PC-9 (cell line): ENCODE data around the gene GPD1L. TPM values are rescaled to one million over a fixed set of nuclear protein-coding genes. Genes with fewer than 3 reads are reported as not detected.
"Not testable (repeated sequence)": the region's sequence is repeated elsewhere in the genome, so short reads cannot be mapped to it uniquely, and the experiment has no call there.

Experiments
- BruUV-seq: library from RNA; stranded (reverse); fragments of 400-500 nt; replicated peaks from 2 replicates; lab custom pipeline; 2021; lab: Mats Ljungman, UMichigan
- CTCF ChIA-PET: fragments of 300-600 bp; sonication (Branson Sonifier 250); formaldehyde crosslinking; loops from one replicate; lab custom pipeline; 2022; ENCODE audit warnings: antibody characterized with exemption; lab: Charles Lee
- POLR2A ChIA-PET: fragments of 300-600 bp; sonication (Branson Sonifier 250); formaldehyde crosslinking; loops from one replicate; lab custom pipeline; 2022; ENCODE audit warnings: antibody characterized with exemption; ENCODE audit not compliant: unreplicated experiment; lab: Charles Lee
- DNase-seq, 2 experiments: peaks; one replicate each; pipeline versions ENCODE4 v3.0.0 to v3.0.0-alpha.2; 2015 to 2022; ENCODE audit warnings: mixed read lengths in 1 of 2
- H2AFZ ChIP-seq: fragments of 200-600 bp; sonication (generic); 2 replicates; pipeline ENCODE4 v1.8.1; 2017; ENCODE audit warnings: antibody characterized with exemption
- H3F3A ChIP-seq: fragments of 200-600 bp; sonication (generic); 2 replicates; pipeline ENCODE4 v1.8.1; 2017; ENCODE audit warnings: antibody characterized with exemption, mild to moderate bottlenecking, low read depth; ENCODE audit not compliant: insufficient read depth
- H3K27ac ChIP-seq: fragments of 200-600 bp; sonication (generic); 2 replicates; pipeline ENCODE4 v1.6.1; 2016; ENCODE audit warnings: mixed run types
- H3K27me3 ChIP-seq: fragments of 200-600 bp; sonication (generic); 2 replicates; pipeline ENCODE4 v1.6.1; 2016; ENCODE audit warnings: low read depth, mixed run types; ENCODE audit not compliant: insufficient read depth
- H3K36me3 ChIP-seq: fragments of 200-600 bp; sonication (generic); 2 replicates; pipeline ENCODE4 v1.6.1; 2016; ENCODE audit warnings: low read depth, mixed run types
- H3K4me1 ChIP-seq: fragments of 200-600 bp; sonication (generic); replicated peaks from 2 replicates; pipeline ENCODE4 v1.6.1; 2016; ENCODE audit warnings: mixed run types; ENCODE audit not compliant: insufficient read depth
- H3K4me2 ChIP-seq: fragments of 200-600 bp; sonication (generic); 2 replicates; pipeline ENCODE4 v1.6.1; 2017; ENCODE audit warnings: mixed run types
- H3K4me3 ChIP-seq: fragments of 200-600 bp; sonication (generic); 2 replicates; pipeline ENCODE4 v1.6.1; 2016; ENCODE audit warnings: mixed run types
- H3K79me2 ChIP-seq: fragments of 200-600 bp; sonication (generic); 2 replicates; pipeline ENCODE4 v1.6.1; 2017; ENCODE audit warnings: low read depth, mixed run types
- H3K9me2 ChIP-seq: fragments of 200-600 bp; sonication (generic); 2 replicates; pipeline ENCODE4 v1.8.1; 2017; ENCODE audit warnings: mild to moderate bottlenecking; ENCODE audit not compliant: insufficient read depth
- H3K9me3 ChIP-seq: fragments of 200-600 bp; sonication (generic); 2 replicates; pipeline ENCODE4 v1.8.1; 2016; ENCODE audit warnings: low read depth; ENCODE audit not compliant: insufficient read depth
- H4K20me1 ChIP-seq: fragments of 200-600 bp; sonication (generic); 2 replicates; pipeline ENCODE4 v1.8.1; 2017; ENCODE audit not compliant: insufficient read depth
- CTCF ChIP-seq: fragments of 200-600 bp; sonication (generic); conservative IDR thresholded peaks from 2 replicates; pipeline ENCODE4 v1.6.1; 2017; ENCODE audit warnings: mixed run types, antibody characterized with exemption, mild to moderate bottlenecking, moderate library complexity
- EZH2 ChIP-seq: fragments of 200-600 bp; sonication (generic); IDR thresholded peaks from 2 replicates; pipeline ENCODE4 v1.8.0; 2017; ENCODE audit warnings: antibody characterized with exemption, low read depth
- intact Hi-C: fragments of 100-400 bp; cut with micrococcal nuclease; formaldehyde crosslinking; loops from one replicate; pipeline ENCODE4 v1.10.0; 2022; ENCODE audit not compliant: unreplicated experiment
- total RNA-seq: library from RNA; stranded (reverse); gene quantifications from 2 replicates; pipeline ENCODE4 v1.2.3, GENCODE V29; 2021

Gene GPD1L
- total RNA-seq, 1 experiment from 2014 or later, result 10.3 TPM

- Histone ChIP-seq H3K9me3 (no peaks in the 10 kb centered on the region), H3F3A (peaks cover 19% of the 10 kb centered on the region; the same call in 1 of the 2 replicates), H3K27ac (peak overlapping the region; percentile 88), H3K27me3 (no peaks in the 10 kb centered on the region), H3K4me2 (peak overlapping the region; percentile 75), H3K36me3 (no peaks in the 10 kb centered on the region), H3K4me3 (no peak overlapping the region), H3K4me1 (peaks cover 33% of the 10 kb centered on the region), H2AFZ (peak overlapping the region; percentile 64; the same call in 1 of the 2 replicates), H3K79me2 (peaks cover 29% of the 10 kb centered on the region), H3K9me2 (no peaks in the 10 kb centered on the region), H4K20me1 (no peaks in the 10 kb centered on the region)
- DNase-seq, result peak in 1 of 2 experiments; percentile 68
- ChIA-PET POLR2A (no interaction called here), CTCF (no interaction called here)
- intact Hi-C loops, result loop anchor here (2.0 kb wide), 1 partner anchor 61 kb away; no protein-coding TSS in a partner anchor
- BruUV-seq, result no TSS peak
- TF ChIP-seq EZH2, result no peak
- TF ChIP-seq CTCF, result no peak
Measured at GRCh38 chr3:32105291-32106131, 909 bp upstream of the GPD1L start.

- ChIA-PET POLR2A (no interaction called here), CTCF (no interaction called here)
- TF ChIP-seq CTCF (no peak), EZH2 (no peak)
- peak overlapping the region; percentile 75 for H2AFZ ChIP-seq
- no peaks in the 10 kb centered on the region for H3K27me3 ChIP-seq
- no peaks in the 10 kb centered on the region for H3K36me3 ChIP-seq
- H3F3A ChIP-seq, result peaks cover 26% of the 10 kb centered on the region; the same call in 1 of the 2 replicates
- BruUV-seq, result no TSS peak
- intact Hi-C loops, result loop anchor here (2.0 kb wide), 1 partner anchor 62 kb away; no protein-coding TSS in a partner anchor
- H3K4me1 ChIP-seq, result peaks cover 42% of the 10 kb centered on the region
- H3K9me3 ChIP-seq, result no peaks in the 10 kb centered on the region
- peak overlapping the region; percentile 63 for H3K4me3 ChIP-seq
- peak; percentile 44 to 59 for DNase-seq
- no peaks in the 10 kb centered on the region for H3K9me2 ChIP-seq
- H4K20me1 ChIP-seq, result no peaks in the 10 kb centered on the region
- peaks cover 37% of the 10 kb centered on the region for H3K79me2 ChIP-seq
- H3K27ac ChIP-seq, result peak overlapping the region; percentile 49
- H3K4me2 ChIP-seq, result peak overlapping the region; percentile 92
Measured at GRCh38 chr3:32106929-32107362, 526 bp downstream of the GPD1L start.

- H3K9me2 ChIP-seq, CTCF ChIA-PET, H3K27ac ChIP-seq, DNase-seq, H2AFZ ChIP-seq, H3K36me3 ChIP-seq, intact Hi-C loops, H3K27me3 ChIP-seq, H4K20me1 ChIP-seq, H3K4me3 ChIP-seq, BruUV-seq, H3K9me3 ChIP-seq: not testable (repeated sequence)
- POLR2A ChIA-PET, result interaction anchor here (0.7 kb wide), 1 partner anchor 61 kb away, joined by 4 read pairs; no protein-coding TSS in a partner anchor
- peaks cover 43% of the 10 kb centered on the region for H3K79me2 ChIP-seq
- H3K4me1 ChIP-seq, result peaks cover 42% of the 10 kb centered on the region
- peak overlapping the region; percentile 92; the same call in 1 of the 2 replicates for H3K4me2 ChIP-seq
- peaks cover 26% of the 10 kb centered on the region; the same call in 1 of the 2 replicates for H3F3A ChIP-seq
Measured at GRCh38 chr3:32108224-32108623, 1.8 kb downstream of the GPD1L start.
